ENCODE results near the gene SPDEF. TPM values are rescaled to one million over a fixed set of nuclear protein-coding genes. Genes with fewer than 3 reads are reported as not detected.

The SPDEF gene
- total and polyA plus RNA-seq, 7 experiments from 2014 or later = 0.39 to 0.40 TPM; not detected in 5

DNA sequence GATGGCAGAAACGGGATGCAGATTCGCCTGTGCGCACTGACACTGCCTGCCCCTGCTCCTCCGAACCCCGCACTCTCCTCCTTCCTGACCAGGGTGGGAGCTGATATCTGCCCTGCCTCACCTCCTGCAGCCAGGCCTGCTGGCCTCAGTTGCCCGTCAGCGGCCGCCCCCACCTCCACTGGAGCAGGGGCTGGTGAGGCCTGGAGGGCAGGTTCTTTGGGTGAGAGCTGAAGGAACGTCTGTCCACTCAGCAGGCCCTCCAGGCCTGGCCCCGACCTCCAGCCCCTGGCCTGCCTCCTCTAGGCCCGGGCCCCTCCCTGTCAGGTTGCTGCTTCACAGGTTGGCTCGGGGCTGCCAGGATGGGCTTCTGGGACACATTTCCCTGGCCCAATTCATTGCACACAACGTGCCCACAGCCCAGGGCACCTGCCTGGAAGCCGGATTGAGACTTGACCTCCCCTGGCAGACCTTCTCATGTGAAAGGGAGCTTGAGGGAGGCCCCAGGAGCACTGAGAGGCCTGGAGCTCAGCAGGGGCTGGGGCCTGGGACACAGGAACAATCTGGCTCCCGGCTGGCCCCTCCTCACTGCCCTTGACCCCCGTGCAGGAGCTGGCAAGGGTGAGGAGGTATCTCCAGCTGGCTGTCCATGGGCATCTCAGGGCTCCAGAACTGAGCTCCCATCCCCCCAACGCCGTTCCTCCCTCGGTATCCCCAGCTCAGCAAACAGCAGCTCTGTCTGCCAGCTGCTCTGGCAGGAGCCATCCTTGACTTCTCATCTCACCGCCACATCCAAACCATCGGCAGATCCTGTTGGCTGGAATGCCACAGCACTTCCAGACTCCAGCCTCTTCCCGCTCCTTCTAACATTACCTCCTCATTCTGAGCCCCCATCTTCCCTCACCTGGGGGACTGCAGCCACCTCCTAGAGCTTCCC lies 39.5 kb downstream of the SPDEF start:
- DNase-seq = no peak
- Mint-ChIP-seq H3K4me3 (no peak overlapping the region), H3K4me1 (peaks cover 0 to 3% (median 0%) of the 10 kb centered on the region in 7 donors), H3K9me3 (no peaks in the 10 kb centered on the region), H3K36me3 (no peaks in the 10 kb centered on the region), H3K27ac (no peak overlapping the region), H3K27me3 (peaks cover 0 to 14% (median 3%) of the 10 kb centered on the region in 5 donors)
- intact Hi-C loops (cut with micrococcal nuclease) = no loop called here
- ChIA-PET CTCF (interaction anchor here (0.6 kb wide), 2 partner anchors 102 to 689 kb away, joined by 3 read pairs; no protein-coding TSS in a partner anchor), POLR2A (no interaction called here)
- no peak for ATAC-seq
- no peaks in the 10 kb centered on the region for H3K4me1 ChIP-seq (ENCODE audit: control insufficient read depth in 2 of 2, insufficient read depth in 2 of 2, low read length in 2 of 2)
- H3K27me3 ChIP-seq (ENCODE audit: control insufficient read depth in 2 of 2, insufficient read depth in 2 of 2, low read length in 2 of 2) = no peaks in the 10 kb centered on the region
- H3K9me3 ChIP-seq (ENCODE audit: control insufficient read depth in 2 of 3, low read length in 3 of 3) = no peaks in the 10 kb centered on the region
- no peaks in the 10 kb centered on the region for H3K36me3 ChIP-seq (ENCODE audit: control insufficient read depth in 2 of 3, insufficient read depth in 3 of 3, low read length in 3 of 3)
- H3K4me3 ChIP-seq (ENCODE audit: low read length) = no peak overlapping the region
- no peak overlapping the region for H3K27ac ChIP-seq (ENCODE audit: low read depth, low read length)

DNA sequence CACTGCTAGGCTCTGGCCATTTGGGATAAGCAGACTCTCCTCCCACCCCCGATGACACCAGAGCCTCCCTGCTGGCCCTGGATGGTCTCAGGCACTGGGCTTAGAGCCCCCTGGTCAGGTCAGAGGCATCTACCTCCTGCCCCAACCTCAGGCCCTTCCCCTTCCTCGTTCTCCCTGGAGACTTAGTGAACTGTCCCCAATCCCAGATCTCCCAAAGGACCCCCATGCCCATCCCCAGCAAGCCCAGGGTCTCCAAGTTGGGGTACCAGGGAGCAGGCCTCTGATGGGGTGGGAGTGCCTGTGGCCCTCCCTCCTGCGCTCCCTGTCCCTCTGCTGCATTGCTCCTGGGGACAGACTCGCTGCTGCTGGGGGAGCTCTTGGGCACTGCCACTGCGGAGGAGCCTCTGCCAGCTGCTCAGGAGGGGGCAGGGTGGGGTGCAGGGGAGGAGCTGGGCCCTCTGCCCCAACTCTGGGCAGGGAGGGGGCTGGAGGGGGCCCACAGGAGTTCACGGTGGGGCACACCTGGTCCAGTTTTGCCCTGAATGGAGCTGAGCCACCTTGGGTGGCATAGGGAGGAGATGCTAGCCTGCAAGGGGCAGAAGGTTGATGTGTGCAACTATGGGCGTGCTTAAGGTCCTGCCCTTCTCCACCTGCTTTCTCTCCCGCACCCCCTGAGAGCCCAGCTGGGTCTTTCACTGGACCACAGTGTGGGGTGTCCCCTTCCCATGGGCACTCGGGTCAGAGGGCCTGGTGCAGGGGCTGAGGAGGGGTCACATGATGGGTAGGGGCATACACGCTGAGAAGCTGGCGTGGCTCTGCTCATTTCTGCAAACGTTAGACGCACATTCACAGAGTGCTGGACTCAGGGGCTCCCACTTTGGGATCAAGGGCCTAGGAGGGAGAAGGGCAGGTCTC lies 40.4 kb downstream of the SPDEF start:
- H3K27ac ChIP-seq (ENCODE audit: low read depth, low read length) = no peak overlapping the region
- CTCF ChIA-PET = no interaction called here
- DNase-seq (no peak), ATAC-seq (no peak)
- H3K9me3 ChIP-seq (ENCODE audit: control insufficient read depth in 2 of 3, low read length in 3 of 3) = no peaks in the 10 kb centered on the region
- H3K9me3 Mint-ChIP-seq = no peaks in the 10 kb centered on the region
- POLR2A ChIA-PET = no interaction called here
- no peaks in the 10 kb centered on the region for H3K27me3 ChIP-seq (ENCODE audit: control insufficient read depth in 2 of 2, insufficient read depth in 2 of 2, low read length in 2 of 2)
- H3K27me3 Mint-ChIP-seq = peaks cover 0 to 14% (median 5%) of the 10 kb centered on the region in 5 donors
- H3K4me1 Mint-ChIP-seq = peaks cover 0 to 3% (median 0%) of the 10 kb centered on the region in 7 donors
- no peak overlapping the region for H3K4me3 ChIP-seq (ENCODE audit: low read length)
- no peaks in the 10 kb centered on the region for H3K36me3 ChIP-seq (ENCODE audit: control insufficient read depth in 2 of 3, insufficient read depth in 3 of 3, low read length in 3 of 3)
- no peaks in the 10 kb centered on the region for H3K36me3 Mint-ChIP-seq
- intact Hi-C loops (cut with micrococcal nuclease) = no loop called here
- no peaks in the 10 kb centered on the region for H3K4me1 ChIP-seq (ENCODE audit: control insufficient read depth in 2 of 2, insufficient read depth in 2 of 2, low read length in 2 of 2)
- H3K27ac Mint-ChIP-seq = no peak overlapping the region
- H3K4me3 Mint-ChIP-seq = no peak overlapping the region

DNA sequence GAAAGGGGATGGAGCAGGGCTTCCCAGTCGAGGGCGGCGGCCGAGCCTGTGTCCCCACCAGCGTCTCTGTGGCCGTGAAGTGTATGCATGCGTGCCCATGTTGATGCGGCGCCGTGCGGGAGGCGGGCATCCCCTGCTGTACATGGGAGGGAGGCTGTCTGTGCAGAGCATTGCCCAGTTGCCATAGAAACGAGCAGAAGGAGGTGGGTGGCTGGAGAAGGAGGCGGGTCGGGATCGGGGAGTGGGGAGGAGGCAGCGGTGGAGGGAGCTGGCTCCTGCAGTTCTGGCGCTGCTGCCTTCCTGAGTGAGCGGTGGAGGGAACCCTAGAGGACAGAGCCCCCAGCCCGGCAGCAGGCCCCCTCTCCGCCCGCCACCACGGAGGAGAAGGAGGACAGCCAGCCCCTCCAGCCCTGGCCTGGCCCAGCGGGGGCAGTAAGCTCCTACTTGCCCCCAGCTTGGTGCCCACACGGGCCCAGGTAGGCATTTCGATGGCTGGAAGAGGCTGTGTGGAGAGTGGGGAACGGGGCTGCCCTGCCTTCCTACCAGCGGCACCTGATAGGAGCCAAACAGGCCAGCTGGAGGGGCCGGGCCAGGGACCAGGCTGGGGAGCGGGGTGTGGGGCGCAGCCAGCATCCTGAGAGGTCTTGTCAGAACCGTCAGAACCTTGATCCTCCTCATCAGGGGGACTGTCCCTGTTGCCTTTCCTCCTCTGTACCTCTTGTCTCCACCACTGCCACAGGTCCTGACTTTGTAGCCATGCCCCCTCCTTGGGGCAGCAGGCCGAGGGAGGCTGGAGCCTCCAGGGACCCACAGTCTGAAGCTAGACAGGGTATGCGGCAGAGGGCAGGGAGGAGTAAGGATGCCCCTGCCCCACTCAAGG lies 41.3 kb downstream of the SPDEF start:
- intact Hi-C loops (cut with micrococcal nuclease) = no loop called here
- POLR2A ChIA-PET = interaction anchor here (0.5 kb wide), 1 partner anchor 380 kb away, joined by 4 read pairs; no protein-coding TSS in a partner anchor
- H3K36me3 Mint-ChIP-seq = peaks cover 0 to 7% (median 0%) of the 10 kb centered on the region in 5 donors

DNA sequence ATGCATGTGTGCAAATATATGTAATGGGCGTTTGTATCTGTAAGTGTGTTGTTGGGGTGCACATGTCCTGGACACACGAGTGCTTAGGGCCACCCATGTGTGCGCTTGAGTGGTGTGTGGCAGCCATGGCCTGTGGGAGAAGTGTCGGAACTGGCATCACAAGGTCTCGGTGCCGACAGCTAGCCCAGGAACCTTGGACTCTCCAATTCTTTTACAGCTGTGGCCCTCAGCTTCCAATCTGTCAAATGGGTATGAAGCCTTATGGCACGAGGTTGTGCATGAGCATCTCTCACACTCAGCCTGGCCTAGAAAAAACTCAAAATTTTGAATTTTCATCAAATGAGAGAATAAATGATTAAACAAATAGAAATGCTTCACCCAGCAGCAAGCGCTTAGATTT lies 42.0 kb downstream of the SPDEF start:
- ChIA-PET POLR2A (no interaction called here), CTCF (no interaction called here)
- intact Hi-C loops (cut with micrococcal nuclease) = no loop called here

More for the DNA sequence above, 41.3 kb downstream of the SPDEF start:
- peaks cover 0 to 3% (median 0%) of the 10 kb centered on the region in 7 donors for H3K4me1 Mint-ChIP-seq
- DNase-seq (no peak), ATAC-seq (no peak)
- no peaks in the 10 kb centered on the region for H3K27me3 ChIP-seq (ENCODE audit: control insufficient read depth in 2 of 2, insufficient read depth in 2 of 2, low read length in 2 of 2)
- H3K27ac Mint-ChIP-seq = no peak overlapping the region
- H3K4me1 ChIP-seq (ENCODE audit: control insufficient read depth in 2 of 2, insufficient read depth in 2 of 2, low read length in 2 of 2) = no peaks in the 10 kb centered on the region
- H3K36me3 ChIP-seq (ENCODE audit: control insufficient read depth in 2 of 3, insufficient read depth in 3 of 3, low read length in 3 of 3) = no peaks in the 10 kb centered on the region
- CTCF ChIA-PET = no interaction called here
- peaks cover 0 to 15% (median 5%) of the 10 kb centered on the region in 5 donors for H3K27me3 Mint-ChIP-seq
- H3K9me3 ChIP-seq (ENCODE audit: control insufficient read depth in 2 of 3, low read length in 3 of 3) = no peaks in the 10 kb centered on the region
- no peak overlapping the region for H3K27ac ChIP-seq (ENCODE audit: low read depth, low read length)
- no peak overlapping the region for H3K4me3 Mint-ChIP-seq
- H3K4me3 ChIP-seq (ENCODE audit: low read length) = no peak overlapping the region
- H3K9me3 Mint-ChIP-seq = peaks cover 0 to 8% (median 2%) of the 10 kb centered on the region in 11 donors

DNA sequence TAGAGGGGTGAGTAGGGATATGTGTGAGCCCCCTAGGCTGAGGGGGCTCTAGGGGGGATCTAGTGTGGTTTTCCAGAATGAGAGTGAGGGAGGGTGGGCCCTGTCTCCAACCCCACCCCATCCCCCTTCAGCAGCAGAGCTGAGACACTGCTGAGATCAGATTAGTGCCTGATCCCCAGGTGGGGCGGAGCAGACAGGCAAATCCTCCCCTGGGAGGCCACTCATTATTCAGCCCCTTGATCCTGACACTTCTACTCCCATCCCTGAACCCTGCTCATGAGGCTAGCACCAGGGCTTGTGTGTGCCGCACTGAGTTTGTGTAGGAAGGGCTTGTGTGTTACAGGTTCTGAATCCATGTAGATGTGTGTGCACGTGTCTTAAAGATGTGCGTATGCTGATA lies 42.5 kb downstream of the SPDEF start:
- peaks cover 0 to 3% (median 0%) of the 10 kb centered on the region in 7 donors for H3K4me1 Mint-ChIP-seq
- ATAC-seq = no peak
- DNase-seq = no peak

More for the DNA sequence above, 42.0 kb downstream of the SPDEF start:
- Histone ChIP-seq H3K9me3 (ENCODE audit: control insufficient read depth in 2 of 3, low read length in 3 of 3) (no peaks in the 10 kb centered on the region), H3K4me3 (ENCODE audit: low read length) (no peak overlapping the region), H3K27me3 (ENCODE audit: control insufficient read depth in 2 of 2, insufficient read depth in 2 of 2, low read length in 2 of 2) (no peaks in the 10 kb centered on the region), H3K4me1 (ENCODE audit: control insufficient read depth in 2 of 2, insufficient read depth in 2 of 2, low read length in 2 of 2) (no peaks in the 10 kb centered on the region), H3K27ac (ENCODE audit: low read depth, low read length) (no peak overlapping the region), H3K36me3 (ENCODE audit: control insufficient read depth in 2 of 3, insufficient read depth in 3 of 3, low read length in 3 of 3) (no peaks in the 10 kb centered on the region)
- H3K4me1 Mint-ChIP-seq = peaks cover 0 to 3% (median 0%) of the 10 kb centered on the region in 7 donors
- peaks cover 0 to 7% (median 0%) of the 10 kb centered on the region in 5 donors for H3K36me3 Mint-ChIP-seq
- ATAC-seq (no peak), DNase-seq (no peak)
- H3K27ac Mint-ChIP-seq = no peak overlapping the region
- H3K9me3 Mint-ChIP-seq = peaks cover 0 to 8% (median 4%) of the 10 kb centered on the region in 11 donors
- H3K27me3 Mint-ChIP-seq = peaks cover 0 to 15% (median 5%) of the 10 kb centered on the region in 5 donors
- H3K4me3 Mint-ChIP-seq = no peak overlapping the region

DNA sequence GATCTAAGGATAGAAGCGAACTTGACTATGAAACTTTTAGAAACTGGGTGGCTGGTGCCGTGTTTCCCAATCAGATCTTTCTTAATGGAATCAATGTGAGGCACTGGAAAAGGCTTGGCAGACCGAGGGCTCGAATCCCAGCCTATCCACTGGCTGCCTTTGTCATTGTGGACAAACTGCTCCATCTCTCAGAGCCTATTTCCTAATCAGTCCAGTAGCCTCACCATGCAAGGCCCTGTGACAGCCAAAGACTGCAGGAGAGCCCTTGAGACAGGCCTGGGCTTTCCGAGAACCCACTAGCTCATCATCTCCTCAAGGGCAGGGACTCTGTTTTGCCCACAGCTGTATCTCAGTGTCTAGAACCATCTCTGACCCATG lies 43.4 kb downstream of the SPDEF start:
- intact Hi-C loops (cut with micrococcal nuclease) = no loop called here
- no peak for DNase-seq
- H3K27me3 Mint-ChIP-seq = peaks cover 0 to 15% (median 5%) of the 10 kb centered on the region in 5 donors

More for the DNA sequence above, 42.5 kb downstream of the SPDEF start:
- H3K36me3 ChIP-seq (ENCODE audit: control insufficient read depth in 2 of 3, insufficient read depth in 3 of 3, low read length in 3 of 3) = no peaks in the 10 kb centered on the region
- Mint-ChIP-seq H3K9me3 (peaks cover 0 to 12% (median 5%) of the 10 kb centered on the region in 11 donors), H3K27me3 (peaks cover 0 to 15% (median 5%) of the 10 kb centered on the region in 5 donors), H3K36me3 (peaks cover 0 to 7% (median 0%) of the 10 kb centered on the region in 5 donors), H3K4me3 (no peak overlapping the region), H3K27ac (no peak overlapping the region)
- no peaks in the 10 kb centered on the region for H3K4me1 ChIP-seq (ENCODE audit: control insufficient read depth in 2 of 2, insufficient read depth in 2 of 2, low read length in 2 of 2)
- intact Hi-C loops (cut with micrococcal nuclease) = no loop called here
- POLR2A ChIA-PET = no interaction called here
- no peaks in the 10 kb centered on the region for H3K27me3 ChIP-seq (ENCODE audit: control insufficient read depth in 2 of 2, insufficient read depth in 2 of 2, low read length in 2 of 2)
- H3K27ac ChIP-seq (ENCODE audit: low read depth, low read length) = no peak overlapping the region
- H3K4me3 ChIP-seq (ENCODE audit: low read length) = no peak overlapping the region
- H3K9me3 ChIP-seq (ENCODE audit: control insufficient read depth in 2 of 3, low read length in 3 of 3) = no peaks in the 10 kb centered on the region
- CTCF ChIA-PET = interaction anchor here (1.0 kb wide), 1 partner anchor 13 kb away, joined by 4 read pairs; no protein-coding TSS in a partner anchor

More for the DNA sequence above, 43.4 kb downstream of the SPDEF start:
- Mint-ChIP-seq H3K4me1 (peaks cover 0 to 3% (median 0%) of the 10 kb centered on the region in 7 donors), H3K36me3 (peaks cover 0 to 7% (median 0%) of the 10 kb centered on the region in 5 donors), H3K4me3 (no peak overlapping the region), H3K9me3 (peaks cover 0 to 12% (median 5%) of the 10 kb centered on the region in 11 donors), H3K27ac (no peak overlapping the region)
- no peak for ATAC-seq
- no peaks in the 10 kb centered on the region for H3K27me3 ChIP-seq (ENCODE audit: control insufficient read depth in 2 of 2, insufficient read depth in 2 of 2, low read length in 2 of 2)
- CTCF ChIA-PET = interaction anchor here (1.0 kb wide), 1 partner anchor 14 kb away, joined by 4 read pairs; no protein-coding TSS in a partner anchor
- H3K4me1 ChIP-seq (ENCODE audit: control insufficient read depth in 2 of 2, insufficient read depth in 2 of 2, low read length in 2 of 2) = no peaks in the 10 kb centered on the region
- no peak overlapping the region for H3K27ac ChIP-seq (ENCODE audit: low read depth, low read length)
- no peaks in the 10 kb centered on the region for H3K9me3 ChIP-seq (ENCODE audit: control insufficient read depth in 2 of 3, low read length in 3 of 3)
- POLR2A ChIA-PET = no interaction called here
- H3K36me3 ChIP-seq (ENCODE audit: control insufficient read depth in 2 of 3, insufficient read depth in 3 of 3, low read length in 3 of 3) = no peaks in the 10 kb centered on the region
- no peak overlapping the region for H3K4me3 ChIP-seq (ENCODE audit: low read length)

All from naive thymus-derived CD4-positive, alpha-beta T cell (primary cell).